ENCODE results near the gene AKAP12.

DNA sequence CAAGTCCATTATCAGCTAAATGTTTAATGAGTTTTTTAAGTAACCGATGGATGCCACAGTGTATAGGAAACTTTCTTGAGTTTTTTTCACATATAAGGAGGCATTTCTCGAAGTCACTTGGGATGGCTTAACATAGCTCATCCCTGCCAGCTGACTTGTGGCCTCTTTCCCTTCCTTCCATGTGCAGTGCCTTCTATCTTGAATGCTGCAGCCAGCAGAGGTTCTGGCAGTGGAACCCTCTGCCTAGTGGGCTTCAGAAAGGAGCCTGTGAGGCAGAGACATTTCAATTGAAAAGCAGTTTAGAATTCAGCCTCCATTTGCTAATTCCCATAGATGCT is 51.9 kb downstream of the AKAP12 start:
- TF ChIP-seq POLR2AphosphoS5 (IDR thresholded peaks at IDR 0.05; ENCODE audit: low read depth, low read length) (no peak), TAF1 (IDR thresholded peaks at IDR 0.05; ENCODE audit: borderline replicate concordance, insufficient read depth, low read length) (no peak), SIN3A (IDR thresholded peaks at IDR 0.05; ENCODE audit: borderline replicate concordance, insufficient read depth, low read length) (no peak)
- TF ChIP-seq, protein P1, sequence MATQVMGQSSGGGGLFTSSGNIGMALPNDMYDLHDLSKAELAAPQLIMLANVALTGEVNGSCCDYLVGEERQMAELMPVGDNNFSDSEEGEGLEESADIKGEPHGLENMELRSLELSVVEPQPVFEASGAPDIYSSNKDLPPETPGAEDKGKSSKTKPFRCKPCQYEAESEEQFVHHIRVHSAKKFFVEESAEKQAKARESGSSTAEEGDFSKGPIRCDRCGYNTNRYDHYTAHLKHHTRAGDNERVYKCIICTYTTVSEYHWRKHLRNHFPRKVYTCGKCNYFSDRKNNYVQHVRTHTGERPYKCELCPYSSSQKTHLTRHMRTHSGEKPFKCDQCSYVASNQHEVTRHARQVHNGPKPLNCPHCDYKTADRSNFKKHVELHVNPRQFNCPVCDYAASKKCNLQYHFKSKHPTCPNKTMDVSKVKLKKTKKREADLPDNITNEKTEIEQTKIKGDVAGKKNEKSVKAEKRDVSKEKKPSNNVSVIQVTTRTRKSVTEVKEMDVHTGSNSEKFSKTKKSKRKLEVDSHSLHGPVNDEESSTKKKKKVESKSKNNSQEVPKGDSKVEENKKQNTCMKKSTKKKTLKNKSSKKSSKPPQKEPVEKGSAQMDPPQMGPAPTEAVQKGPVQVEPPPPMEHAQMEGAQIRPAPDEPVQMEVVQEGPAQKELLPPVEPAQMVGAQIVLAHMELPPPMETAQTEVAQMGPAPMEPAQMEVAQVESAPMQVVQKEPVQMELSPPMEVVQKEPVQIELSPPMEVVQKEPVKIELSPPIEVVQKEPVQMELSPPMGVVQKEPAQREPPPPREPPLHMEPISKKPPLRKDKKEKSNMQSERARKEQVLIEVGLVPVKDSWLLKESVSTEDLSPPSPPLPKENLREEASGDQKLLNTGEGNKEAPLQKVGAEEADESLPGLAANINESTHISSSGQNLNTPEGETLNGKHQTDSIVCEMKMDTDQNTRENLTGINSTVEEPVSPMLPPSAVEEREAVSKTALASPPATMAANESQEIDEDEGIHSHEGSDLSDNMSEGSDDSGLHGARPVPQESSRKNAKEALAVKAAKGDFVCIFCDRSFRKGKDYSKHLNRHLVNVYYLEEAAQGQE (IDR thresholded peaks at IDR 0.05; ENCODE audit: insufficient read depth in 1 of 2, low read depth in 2 of 2, low read length in 2 of 2): no peak

Measured in PFSK-1 (cell line).